Measurements from ENCODE around the gene GBE1.
"Not testable (repeated sequence)": the region's sequence is repeated elsewhere in the genome, so short reads cannot be mapped to it uniquely, and the experiment has no call there.

GBE1 gene

GRCh38 chr3:81531263-81531662 lies 230.2 kb downstream of the GBE1 start:
- no peak for DNase-seq
- no peak for ATAC-seq

GRCh38 chr3:81530180-81530939 lies 231.1 kb downstream of the GBE1 start:
- DNase-seq (no peak), ATAC-seq (no peak)

GRCh38 chr3:81521855-81522254 lies 239.6 kb downstream of the GBE1 start:
- ATAC-seq: no peak

GRCh38 chr3:81518945-81519344 lies 242.5 kb downstream of the GBE1 start:
- ATAC-seq (no peak), DNase-seq (no peak)

More at GRCh38 chr3:81521855-81522254, 239.6 kb downstream of the GBE1 start:
- DNase-seq: no peak

- ATAC-seq (no peak), DNase-seq (no peak)
These were observed 245.4 kb downstream of the GBE1 start for GRCh38 chr3:81516042-81516441.

GRCh38 chr3:81513591-81513990 lies 247.9 kb downstream of the GBE1 start:
- ATAC-seq: no peak
- no peak for DNase-seq

- DNase-seq (no peak), ATAC-seq (no peak)
These were observed 258.4 kb downstream of the GBE1 start for GRCh38 chr3:81503026-81503425.

GRCh38 chr3:81502236-81502635 lies 259.2 kb downstream of the GBE1 start:
- ATAC-seq (no peak), DNase-seq (no peak)

- DNase-seq (no peak), ATAC-seq (no peak)
These were observed 261.4 kb downstream of the GBE1 start for GRCh38 chr3:81500039-81500438.

GRCh38 chr3:81497572-81498251 lies 263.7 kb downstream of the GBE1 start:
- ATAC-seq: no peak
- no peak for DNase-seq

- ATAC-seq: no peak
- DNase-seq: no peak
These were observed 264.9 kb downstream of the GBE1 start for GRCh38 chr3:81496407-81497104.

- not testable (repeated sequence) for DNase-seq, ATAC-seq
These were observed 269.0 kb downstream of the GBE1 start for GRCh38 chr3:81492471-81492870.

GRCh38 chr3:81492040-81492439 lies 269.4 kb downstream of the GBE1 start:
- ATAC-seq: no peak

GRCh38 chr3:81490541-81491288 lies 270.7 kb downstream of the GBE1 start:
- ATAC-seq (peak; percentile 69), DNase-seq (peak; percentile 80)

More at GRCh38 chr3:81492040-81492439, 269.4 kb downstream of the GBE1 start:
- no peak for DNase-seq

- no peak for ATAC-seq
- no peak for DNase-seq
These were observed 276.0 kb downstream of the GBE1 start for GRCh38 chr3:81485444-81485865.

GRCh38 chr3:81484520-81484919 lies 276.9 kb downstream of the GBE1 start:
- DNase-seq (no peak), ATAC-seq (no peak)

GRCh38 chr3:81483046-81483445 lies 278.4 kb downstream of the GBE1 start:
- DNase-seq: no peak
- ATAC-seq: no peak

- no peak for ATAC-seq
- DNase-seq: no peak
These were observed 283.7 kb downstream of the GBE1 start for GRCh38 chr3:81477740-81478139.

GRCh38 chr3:81476692-81477091 lies 284.8 kb downstream of the GBE1 start:
- ATAC-seq (no peak), DNase-seq (no peak)

- DNase-seq (no peak), ATAC-seq (no peak)
These were observed 288.7 kb downstream of the GBE1 start for GRCh38 chr3:81472600-81473362.

GRCh38 chr3:81470524-81471278 lies 290.7 kb downstream of the GBE1 start:
- no peak for ATAC-seq

More at GRCh38 chr3:81470524-81471278, 290.7 kb downstream of the GBE1 start:
- DNase-seq: no peak

All from stimulated activated naive CD8-positive, alpha-beta T cell treated with anti-CD3 and anti-CD28 coated beads, Interleukin-15, Interleukin-2, amounts not matched to agents 100 U/mL and 50 U/mL, for 24 hours (primary cell).